ENCODE results near the gene JADE2.
"Not testable (repeated sequence)": the region's sequence is repeated elsewhere in the genome, so short reads cannot be mapped to it uniquely, and the experiment has no call there.

Gene JADE2

GRCh38 chr5:134595458-134595838 is 70.0 kb downstream of the JADE2 start:
- DNase-seq: no peak

GRCh38 chr5:134599820-134600219 is 74.3 kb downstream of the JADE2 start:
- not testable (repeated sequence) for DNase-seq

- DNase-seq: no peak
Observed at GRCh38 chr5:134600600-134600999, 75.1 kb downstream of the JADE2 start.

- no peak for DNase-seq
Observed at GRCh38 chr5:134603059-134603458, 77.6 kb downstream of the JADE2 start.

GRCh38 chr5:134604908-134605307 is 79.4 kb downstream of the JADE2 start:
- no peak for DNase-seq

- no peak for DNase-seq
Observed at GRCh38 chr5:134606726-134607125, 81.3 kb downstream of the JADE2 start.

GRCh38 chr5:134608555-134608954 is 83.1 kb downstream of the JADE2 start:
- DNase-seq: no peak

GRCh38 chr5:134609232-134609851 is 83.9 kb downstream of the JADE2 start:
- no peak for DNase-seq

- DNase-seq: no peak
Observed at GRCh38 chr5:134610725-134611124, 85.3 kb downstream of the JADE2 start.

- no peak for DNase-seq
Observed at GRCh38 chr5:134611515-134611914, 86.0 kb downstream of the JADE2 start.

- no peak for DNase-seq
Observed at GRCh38 chr5:134614450-134615085, 89.1 kb downstream of the JADE2 start.

- DNase-seq: no peak
Observed at GRCh38 chr5:134620634-134621033, 95.2 kb downstream of the JADE2 start.

- DNase-seq: no peak
Observed at GRCh38 chr5:134625559-134625958, 100.1 kb downstream of the JADE2 start.

- DNase-seq: no peak
Observed at GRCh38 chr5:134626369-134627014, 101.0 kb downstream of the JADE2 start.
